Activated B cell treated with CpG ODN at 0.5 μM for 24 hours (primary cell): ENCODE data around the gene MSH5. TPM values are rescaled to one million over a fixed set of nuclear protein-coding genes. Genes with fewer than 3 reads are reported as not detected.

ENCODE experiments used
- ATAC-seq: fragments of 200-7000 bp; cut with Tn5 transposase; one replicate; pipeline ENCODE4 v1.10.0; 2021; ENCODE audit warnings: low read depth, mild to moderate bottlenecking, moderate library complexity
- CTCF ChIA-PET: fragments of 350-600 bp; sonication (Branson Sonifier 250); formaldehyde crosslinking; loops from one replicate; lab custom pipeline; 2021; ENCODE audit warnings: antibody characterized with exemption; lab: Charles Lee
- POLR2A ChIA-PET: fragments of 350-600 bp; sonication (Branson Sonifier 250); formaldehyde crosslinking; loops from one replicate; lab custom pipeline; 2021; ENCODE audit warnings: antibody characterized with exemption; lab: Charles Lee
- DNase-seq: peaks from one replicate; pipeline ENCODE4 v3.0.0; 2022
- H3K27ac Mint-ChIP-seq: one replicate; pipeline ENCODE4 v1.8.0; 2020; ENCODE audit warnings: mixed read lengths
- H3K27me3 Mint-ChIP-seq: one replicate; pipeline ENCODE4 v1.8.0; 2021; ENCODE audit warnings: mixed read lengths
- H3K36me3 Mint-ChIP-seq: one replicate; pipeline ENCODE4 v1.8.0; 2021; ENCODE audit warnings: low read depth, mixed read lengths
- H3K4me1 Mint-ChIP-seq: one replicate; pipeline ENCODE4 v1.8.0; 2021; ENCODE audit warnings: mixed read lengths
- H3K4me3 Mint-ChIP-seq: one replicate; pipeline ENCODE4 v1.8.0; 2020; ENCODE audit warnings: mild to moderate bottlenecking, mixed read lengths
- H3K9me3 Mint-ChIP-seq: one replicate; pipeline ENCODE4 v1.8.0; 2020; ENCODE audit warnings: mixed read lengths
- intact Hi-C: fragments of 100-400 bp; cut with micrococcal nuclease; formaldehyde crosslinking; loops from one replicate; pipeline ENCODE4 v1.15.1; 2024
- total RNA-seq: library from RNA; stranded (reverse); gene quantifications from 2 replicates; pipeline ENCODE4 v1.2.3, GENCODE V29; 2022
- TF ChIP-seq, protein P1 (sequence below): fragments of 200-600 bp; IDR thresholded peaks from one replicate; pipeline ENCODE4 v1.8.0; 2022; ENCODE audit warnings: antibody characterized with exemption, mild to moderate bottlenecking

The MSH5 gene
- total RNA-seq, 1 donor from 2014 or later = 47.3 TPM

DNA sequence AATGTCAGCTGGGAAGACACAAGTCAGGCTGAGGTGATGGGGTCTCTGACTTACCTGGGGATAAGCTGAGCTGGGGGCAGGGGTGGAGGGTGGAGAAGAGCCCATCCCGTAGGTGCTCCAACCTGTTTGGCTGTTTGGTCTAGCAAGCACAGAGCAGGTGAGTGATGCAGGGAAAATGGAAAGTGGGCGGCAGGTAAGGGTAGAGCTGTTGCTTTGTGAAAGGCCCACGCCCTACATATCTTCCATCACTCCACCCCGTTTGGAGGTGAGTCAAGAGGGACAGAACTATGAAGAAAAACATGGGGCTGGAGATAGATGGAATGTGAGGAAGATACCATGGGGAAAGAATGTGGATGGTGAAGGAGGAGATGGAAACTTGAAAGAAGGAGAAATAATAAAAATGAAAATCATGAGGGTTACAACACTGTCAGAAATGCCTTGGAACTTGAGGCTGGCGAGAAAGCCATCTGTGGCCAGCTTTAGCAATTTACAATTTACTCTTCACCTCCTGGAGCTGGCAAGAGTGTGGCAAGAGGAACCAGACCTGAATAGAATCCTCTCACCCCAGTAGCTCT lies 19.5 kb upstream of the MSH5 start:
- CTCF ChIA-PET = no interaction called here
- H3K4me1 Mint-ChIP-seq = peaks cover 11% of the 10 kb centered on the region
- POLR2A ChIA-PET = interaction anchor here (0.5 to 1.0 kb wide), 2 partner anchors 8 to 51 kb away, joined by 3 to 4 read pairs; no protein-coding TSS in a partner anchor
- H3K4me3 Mint-ChIP-seq = no peak overlapping the region
- no peaks in the 10 kb centered on the region for H3K9me3 Mint-ChIP-seq
- H3K27me3 Mint-ChIP-seq = no peaks in the 10 kb centered on the region
- intact Hi-C loops = no loop called here
- DNase-seq (no peak), ATAC-seq (no peak)
- TF ChIP-seq, protein P1, sequence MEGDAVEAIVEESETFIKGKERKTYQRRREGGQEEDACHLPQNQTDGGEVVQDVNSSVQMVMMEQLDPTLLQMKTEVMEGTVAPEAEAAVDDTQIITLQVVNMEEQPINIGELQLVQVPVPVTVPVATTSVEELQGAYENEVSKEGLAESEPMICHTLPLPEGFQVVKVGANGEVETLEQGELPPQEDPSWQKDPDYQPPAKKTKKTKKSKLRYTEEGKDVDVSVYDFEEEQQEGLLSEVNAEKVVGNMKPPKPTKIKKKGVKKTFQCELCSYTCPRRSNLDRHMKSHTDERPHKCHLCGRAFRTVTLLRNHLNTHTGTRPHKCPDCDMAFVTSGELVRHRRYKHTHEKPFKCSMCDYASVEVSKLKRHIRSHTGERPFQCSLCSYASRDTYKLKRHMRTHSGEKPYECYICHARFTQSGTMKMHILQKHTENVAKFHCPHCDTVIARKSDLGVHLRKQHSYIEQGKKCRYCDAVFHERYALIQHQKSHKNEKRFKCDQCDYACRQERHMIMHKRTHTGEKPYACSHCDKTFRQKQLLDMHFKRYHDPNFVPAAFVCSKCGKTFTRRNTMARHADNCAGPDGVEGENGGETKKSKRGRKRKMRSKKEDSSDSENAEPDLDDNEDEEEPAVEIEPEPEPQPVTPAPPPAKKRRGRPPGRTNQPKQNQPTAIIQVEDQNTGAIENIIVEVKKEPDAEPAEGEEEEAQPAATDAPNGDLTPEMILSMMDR = no peak
- H3K27ac Mint-ChIP-seq = no peak overlapping the region
- peaks cover 3% of the 10 kb centered on the region for H3K36me3 Mint-ChIP-seq

DNA sequence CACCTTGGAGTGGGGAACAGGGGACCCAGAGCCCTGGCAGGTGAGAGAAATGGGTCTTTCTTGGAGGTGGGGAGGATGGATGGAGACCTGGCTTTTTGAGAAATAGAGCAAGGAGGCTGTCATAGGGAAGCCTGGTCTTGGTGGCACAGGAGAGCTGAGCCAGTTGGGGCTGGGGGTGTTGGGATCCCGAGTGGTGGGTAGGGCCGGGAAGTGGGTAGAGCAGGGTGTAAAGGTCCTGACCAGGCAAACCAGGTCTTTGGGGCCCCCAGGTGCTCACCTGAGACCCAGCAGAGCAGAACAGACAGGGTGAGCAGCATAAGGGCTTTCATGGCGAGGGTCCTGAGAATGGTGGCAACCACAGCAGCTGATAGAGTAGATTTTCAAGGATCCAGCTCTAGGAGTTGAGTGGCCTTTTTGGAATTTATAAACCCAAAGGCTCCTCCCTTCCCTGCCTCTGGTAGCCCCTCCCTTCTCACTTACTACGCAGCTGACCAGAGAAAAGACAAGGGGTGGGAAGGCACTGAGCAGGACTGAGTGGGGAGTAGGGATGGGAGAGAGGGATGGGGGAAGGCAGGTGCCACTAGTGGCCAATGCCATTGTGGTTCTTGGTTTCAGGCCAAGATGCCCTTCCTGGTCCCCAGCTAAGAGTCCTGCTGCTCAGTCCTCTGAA lies 18.3 kb upstream of the MSH5 start, which contains the start of gene LY6G6C:
TSS of gene LY6G6C (minus strand) at position 396 of the 670 bp plus-strand sequence. CDS start at position 329, 67 bp downstream.
- DNase-seq = no peak
- POLR2A ChIA-PET = no interaction called here
- peaks cover 13% of the 10 kb centered on the region for H3K36me3 Mint-ChIP-seq
- CTCF ChIA-PET = no interaction called here
- H3K4me1 Mint-ChIP-seq = peaks cover 21% of the 10 kb centered on the region
- ATAC-seq = no peak
- H3K27ac Mint-ChIP-seq = no peak within 1 kb of the TSS
- H3K27me3 Mint-ChIP-seq = no peaks in the 10 kb centered on the region
- TF ChIP-seq, protein P1 = no peak
- intact Hi-C loops = no loop called here
- H3K4me3 Mint-ChIP-seq = no peak within 1 kb of the TSS
- no peaks in the 10 kb centered on the region for H3K9me3 Mint-ChIP-seq

DNA sequence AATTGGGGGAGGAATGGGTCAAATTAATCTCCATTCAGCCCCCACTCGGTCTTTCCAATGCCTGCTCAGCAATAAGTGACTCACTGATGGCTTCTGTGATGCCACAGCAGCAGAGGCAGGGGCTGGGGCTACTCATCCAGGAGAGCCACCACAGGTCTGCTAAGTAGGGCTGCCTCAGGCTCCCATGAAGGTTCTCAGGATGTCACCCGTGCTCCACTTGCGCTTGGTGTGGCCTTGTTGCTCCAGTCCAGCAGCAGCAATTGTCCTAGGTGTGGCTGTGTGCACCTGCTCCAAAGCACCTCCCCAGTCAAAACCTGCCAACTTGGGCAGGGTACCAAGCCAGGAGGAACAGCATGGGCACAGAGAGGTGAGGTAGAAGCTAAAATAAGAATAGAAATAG lies 17.6 kb upstream of the MSH5 start:
- ChIA-PET CTCF (interaction anchor here (1.7 kb wide), 1 partner anchor 107 kb away, joined by 3 read pairs; no protein-coding TSS in a partner anchor), POLR2A (interaction anchor here (0.7 kb wide), 1 partner anchor 11 kb away, joined by 3 read pairs; no protein-coding TSS in a partner anchor)
- H3K4me3 Mint-ChIP-seq = no peak overlapping the region
- no peak for DNase-seq
- intact Hi-C loops = no loop called here
- no peak for ATAC-seq
- H3K36me3 Mint-ChIP-seq = peaks cover 20% of the 10 kb centered on the region
- H3K4me1 Mint-ChIP-seq = peaks cover 28% of the 10 kb centered on the region
- no peaks in the 10 kb centered on the region for H3K27me3 Mint-ChIP-seq
- no peaks in the 10 kb centered on the region for H3K9me3 Mint-ChIP-seq
- TF ChIP-seq, protein P1 = no peak
- H3K27ac Mint-ChIP-seq = no peak overlapping the region

DNA sequence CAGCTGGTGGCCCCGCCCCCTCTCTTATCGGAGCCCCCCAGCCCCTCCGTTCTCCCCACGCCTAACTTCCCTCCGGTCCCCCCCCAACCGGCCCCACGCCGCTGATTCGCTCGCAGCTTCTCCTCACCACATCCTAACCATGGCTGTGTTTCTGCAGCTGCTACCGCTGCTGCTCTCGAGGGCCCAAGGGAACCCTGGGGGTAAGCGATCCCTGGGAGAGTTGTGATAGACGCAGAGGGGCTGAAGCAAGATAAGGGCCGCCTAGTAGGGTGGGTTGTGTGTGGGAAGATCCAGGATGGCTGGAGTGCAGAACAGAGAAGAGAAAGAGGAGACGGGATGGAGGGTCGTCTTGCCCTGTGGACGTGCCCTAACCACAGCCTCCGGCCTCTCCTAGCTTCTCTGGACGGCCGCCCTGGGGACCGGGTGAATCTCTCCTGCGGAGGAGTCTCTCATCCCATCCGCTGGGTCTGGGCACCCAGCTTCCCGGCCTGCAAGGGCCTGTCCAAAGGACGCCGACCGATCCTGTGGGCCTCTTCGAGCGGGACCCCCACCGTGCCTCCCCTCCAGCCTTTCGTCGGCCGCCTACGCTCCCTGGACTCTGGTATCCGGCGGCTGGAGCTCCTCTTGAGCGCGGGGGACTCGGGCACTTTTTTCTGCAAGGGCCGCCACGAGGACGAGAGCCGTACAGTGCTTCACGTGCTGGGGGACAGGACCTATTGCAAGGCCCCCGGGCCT lies 16.4 kb upstream of the MSH5 start, which contains the start of gene MPIG6B:
TSS of gene MPIG6B (plus strand) at position 129 of the 735 bp plus-strand sequence. CDS start at position 140, 11 bp downstream.
- DNase-seq (no peak), ATAC-seq (no peak)
- ChIA-PET POLR2A (interaction anchor here (0.5 to 7.7 kb wide), 10 partner anchors 13 to 1168 kb away, joined by 3 to 131 read pairs (median 4); partner anchors contain the start of genes ABHD16A, CLIC1, GPANK1 and MSH5), CTCF (interaction anchor here (0.8 to 1.7 kb wide), 2 partner anchors 46 to 106 kb away, joined by 3 to 4 read pairs; no protein-coding TSS in a partner anchor)
- H3K27me3 Mint-ChIP-seq = no peaks in the 10 kb centered on the region
- peaks cover 40% of the 10 kb centered on the region for H3K4me1 Mint-ChIP-seq
- intact Hi-C loops = no loop called here
- H3K4me3 Mint-ChIP-seq = no peak within 1 kb of the TSS
- H3K27ac Mint-ChIP-seq = peak within 1 kb of the TSS; percentile 46
- TF ChIP-seq, protein P1 = no peak
- H3K36me3 Mint-ChIP-seq = peaks cover 25% of the 10 kb centered on the region
- no peaks in the 10 kb centered on the region for H3K9me3 Mint-ChIP-seq
